ENCODE results near the gene PHOX2A.

PHOX2A gene

GRCh38 chr11:72225411-72225951 lies 18.5 kb downstream of the PHOX2A start:
- no peak for TF ChIP-seq ZNF274 (IDR thresholded peaks at IDR 0.05; ENCODE audit: low read depth, low read length)
- no peak for TF ChIP-seq YY1 (IDR thresholded peaks at IDR 0.05; ENCODE audit: insufficient read depth, insufficient read length)
- no peak for TF ChIP-seq SUZ12 (IDR thresholded peaks at IDR 0.05; ENCODE audit: extremely low read depth, insufficient read depth, insufficient read length)
- Histone ChIP-seq H3K36me3 (ENCODE audit: insufficient read depth, insufficient read length, low read length) (peaks cover 46% of the 10 kb centered on the region), H3K4me3 (ENCODE audit: insufficient read length, low read depth) (peak overlapping the region; percentile 73), H3K9me3 (ENCODE audit: insufficient read depth, low read length) (no peaks in the 10 kb centered on the region), H3K27me3 (ENCODE audit: insufficient read depth, insufficient read length) (no peaks in the 10 kb centered on the region), H3K4me1 (ENCODE audit: insufficient read depth, insufficient read length) (peaks cover 12% of the 10 kb centered on the region), H3K9ac (ENCODE audit: insufficient read length, low read depth) (peak overlapping the region; percentile 90)
- no peak for DNase-seq (ENCODE audit: low read depth, low spot score)

GRCh38 chr11:72224564-72225410 lies 19.2 kb downstream of the PHOX2A start, which contains the start of gene INPPL1:
Gene INPPL1, plus strand, starts transcription at chr11:72224767. Its CDS starts 218 bp downstream, at chr11:72224985.
- H3K9ac ChIP-seq (ENCODE audit: insufficient read length, low read depth) = peak within 1 kb of the TSS; percentile 90

DNA sequence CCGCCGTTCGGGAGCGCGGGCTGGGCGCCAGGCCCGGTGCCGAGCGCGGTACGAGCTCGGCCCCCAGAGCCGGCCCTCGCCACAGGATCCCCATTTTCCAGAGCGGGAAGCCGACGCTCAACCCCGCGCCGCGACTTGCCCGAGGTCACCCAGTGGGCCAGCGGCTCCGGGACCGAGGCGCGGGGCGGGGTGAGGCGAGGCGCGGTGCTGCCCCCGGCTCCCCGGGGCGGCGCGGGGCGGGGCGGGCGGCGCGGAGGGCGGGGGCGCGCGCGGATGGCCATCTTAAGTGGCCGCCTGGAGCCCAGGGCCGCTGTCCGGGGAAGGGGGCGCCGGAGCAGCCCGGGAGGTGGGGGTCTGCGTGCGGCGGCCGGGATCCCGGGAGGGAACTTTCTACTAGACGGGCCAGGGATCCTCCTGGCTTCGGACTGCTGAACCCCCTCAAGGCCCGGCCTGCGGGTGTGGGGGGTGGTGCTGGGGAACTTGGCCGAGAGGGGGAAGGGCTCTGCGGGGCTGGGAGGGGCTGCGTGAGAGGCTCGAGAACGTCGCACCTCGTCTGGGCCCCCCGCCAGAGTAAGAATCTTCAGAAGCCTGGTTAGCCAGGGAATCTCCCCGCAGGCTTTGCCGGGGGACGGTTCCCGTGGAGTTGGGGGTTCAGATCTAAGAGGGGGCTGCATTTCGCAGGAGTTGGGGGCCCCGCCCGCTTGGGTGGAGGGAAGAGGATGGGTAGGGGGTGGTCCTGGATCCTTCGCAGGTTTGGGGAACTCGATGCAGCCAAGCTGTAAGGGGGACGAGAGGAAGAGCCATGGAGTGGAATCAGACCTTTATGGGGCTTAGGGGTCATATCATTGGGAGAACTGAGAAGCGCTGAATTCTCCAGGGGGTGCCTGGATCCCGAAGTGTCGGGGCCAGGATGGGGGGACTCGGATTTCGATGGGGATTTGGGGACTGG lies 20.1 kb downstream of the PHOX2A start:
- Histone ChIP-seq H3K27me3 (ENCODE audit: insufficient read depth, insufficient read length) (no peaks in the 10 kb centered on the region), H3K9ac (ENCODE audit: insufficient read length, low read depth) (peak overlapping the region; percentile 90), H3K4me3 (ENCODE audit: insufficient read length, low read depth) (peak overlapping the region; percentile 73), H3K4me1 (ENCODE audit: insufficient read depth, insufficient read length) (peaks cover 12% of the 10 kb centered on the region), H3K36me3 (ENCODE audit: insufficient read depth, insufficient read length, low read length) (peaks cover 30% of the 10 kb centered on the region), H3K9me3 (ENCODE audit: insufficient read depth, low read length) (no peaks in the 10 kb centered on the region)
- no peak for TF ChIP-seq YY1 (IDR thresholded peaks at IDR 0.05; ENCODE audit: insufficient read depth, insufficient read length)
- no peak for TF ChIP-seq SUZ12 (IDR thresholded peaks at IDR 0.05; ENCODE audit: extremely low read depth, insufficient read depth, insufficient read length)
- TF ChIP-seq ZNF274 (IDR thresholded peaks at IDR 0.05; ENCODE audit: low read depth, low read length) = no peak
- no peak for DNase-seq (ENCODE audit: low read depth, low spot score)

More at GRCh38 chr11:72224564-72225410, 19.2 kb downstream of the PHOX2A start, which contains the start of gene INPPL1:
- H3K9me3 ChIP-seq (ENCODE audit: insufficient read depth, low read length) = no peaks in the 10 kb centered on the region
- no peaks in the 10 kb centered on the region for H3K27me3 ChIP-seq (ENCODE audit: insufficient read depth, insufficient read length)
- H3K36me3 ChIP-seq (ENCODE audit: insufficient read depth, insufficient read length, low read length) = peaks cover 39% of the 10 kb centered on the region
- no peak for DNase-seq (ENCODE audit: low read depth, low spot score)
- H3K4me1 ChIP-seq (ENCODE audit: insufficient read depth, insufficient read length) = peaks cover 12% of the 10 kb centered on the region
- TF ChIP-seq ZNF274 (IDR thresholded peaks at IDR 0.05; ENCODE audit: low read depth, low read length) = no peak
- no peak for TF ChIP-seq SUZ12 (IDR thresholded peaks at IDR 0.05; ENCODE audit: extremely low read depth, insufficient read depth, insufficient read length)
- TF ChIP-seq YY1 (IDR thresholded peaks at IDR 0.05; ENCODE audit: insufficient read depth, insufficient read length) = no peak
- peak within 1 kb of the TSS; percentile 73 for H3K4me3 ChIP-seq (ENCODE audit: insufficient read length, low read depth)

DNA sequence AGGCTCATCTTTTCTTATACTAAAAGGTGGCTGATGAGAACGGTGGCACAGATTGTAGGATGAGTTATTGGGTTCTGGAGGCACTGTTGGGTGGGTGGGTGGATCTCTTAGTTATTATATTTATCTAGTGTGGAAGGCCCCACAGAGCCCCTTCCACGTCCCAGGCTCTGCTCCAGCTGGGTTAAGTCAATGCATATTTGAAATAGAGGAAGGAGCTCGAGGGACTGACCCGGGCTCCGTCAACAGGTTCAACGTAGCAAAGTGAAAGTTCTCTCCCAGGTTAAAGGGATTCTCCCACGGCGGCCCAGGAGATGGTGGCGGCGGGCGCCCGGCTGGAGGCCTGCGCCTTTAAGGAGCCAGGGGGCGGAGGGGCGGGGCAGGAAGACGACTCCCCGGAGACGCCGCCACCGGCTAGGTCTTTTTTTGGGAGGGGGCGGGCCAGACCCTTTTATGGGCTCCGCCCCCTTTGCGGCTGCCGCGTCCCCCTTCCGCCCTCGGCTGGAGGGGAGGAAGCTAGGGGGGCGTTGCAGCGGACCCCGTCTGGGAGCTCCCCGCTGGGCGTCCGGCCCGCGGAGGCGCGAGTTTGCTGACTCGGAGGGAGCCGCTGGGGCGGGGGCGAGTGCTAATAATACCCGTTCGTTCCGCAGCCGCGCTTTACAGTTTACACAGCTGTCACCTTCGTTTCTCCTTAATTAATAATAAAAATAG lies 20.9 kb downstream of the PHOX2A start:
- no peak for TF ChIP-seq SUZ12 (IDR thresholded peaks at IDR 0.05; ENCODE audit: extremely low read depth, insufficient read depth, insufficient read length)
- no peak for TF ChIP-seq ZNF274 (IDR thresholded peaks at IDR 0.05; ENCODE audit: low read depth, low read length)
- no peak for TF ChIP-seq YY1 (IDR thresholded peaks at IDR 0.05; ENCODE audit: insufficient read depth, insufficient read length)
- Histone ChIP-seq H3K9ac (ENCODE audit: insufficient read length, low read depth) (peak overlapping the region; percentile 82), H3K9me3 (ENCODE audit: insufficient read depth, low read length) (no peaks in the 10 kb centered on the region), H3K27me3 (ENCODE audit: insufficient read depth, insufficient read length) (peaks cover 4% of the 10 kb centered on the region), H3K4me1 (ENCODE audit: insufficient read depth, insufficient read length) (peaks cover 12% of the 10 kb centered on the region), H3K4me3 (ENCODE audit: insufficient read length, low read depth) (peak overlapping the region; percentile 54), H3K36me3 (ENCODE audit: insufficient read depth, insufficient read length, low read length) (peaks cover 22% of the 10 kb centered on the region)
- peak; percentile 97 for DNase-seq (ENCODE audit: low read depth, low spot score)

GRCh38 chr11:72222106-72222891 lies 21.7 kb downstream of the PHOX2A start:
- Histone ChIP-seq H3K9me3 (ENCODE audit: insufficient read depth, low read length) (no peaks in the 10 kb centered on the region), H3K36me3 (ENCODE audit: insufficient read depth, insufficient read length, low read length) (peaks cover 14% of the 10 kb centered on the region), H3K9ac (ENCODE audit: insufficient read length, low read depth) (peak overlapping the region; percentile 82), H3K4me1 (ENCODE audit: insufficient read depth, insufficient read length) (peaks cover 12% of the 10 kb centered on the region), H3K4me3 (ENCODE audit: insufficient read length, low read depth) (peak overlapping the region; percentile 54), H3K27me3 (ENCODE audit: insufficient read depth, insufficient read length) (peaks cover 4% of the 10 kb centered on the region)
- no peak for DNase-seq (ENCODE audit: low read depth, low spot score)
- no peak for TF ChIP-seq YY1 (IDR thresholded peaks at IDR 0.05; ENCODE audit: insufficient read depth, insufficient read length)
- TF ChIP-seq ZNF274 (IDR thresholded peaks at IDR 0.05; ENCODE audit: low read depth, low read length) = no peak
- no peak for TF ChIP-seq SUZ12 (IDR thresholded peaks at IDR 0.05; ENCODE audit: extremely low read depth, insufficient read depth, insufficient read length)

Measured in NT2/D1 (cell line).